BJ (cell line): ENCODE measurements around the gene SELE. TPM values are rescaled to one million over a fixed set of nuclear protein-coding genes. Genes with fewer than 3 reads are reported as not detected.

Experiments used
- CTCF ChIA-PET: fragments of 350-600 bp; formaldehyde crosslinking; extraction: SDS; loops from one replicate; lab custom pipeline; 2021; ENCODE audit warnings: antibody characterized with exemption, inconsistent platforms; lab: Yijun Ruan, JAX
- POLR2A ChIA-PET: fragments of 300-600 bp; sonication (Branson Sonifier 250); formaldehyde crosslinking; extraction: SDS; loops from one replicate; lab custom pipeline; 2021; ENCODE audit warnings: antibody characterized with exemption; lab: Charles Lee
- DNase-seq: peaks from one replicate; pipeline ENCODE4 v3.0.0-alpha.2; 2011; ENCODE audit warnings: low read depth
- H3K27me3 ChIP-seq: 2 replicates; pipeline ENCODE4 v1.6.0; 2011; ENCODE audit warnings: low read length; ENCODE audit not compliant: control insufficient read depth, insufficient read depth
- H3K36me3 ChIP-seq: 2 replicates; pipeline ENCODE4 v1.5.1; 2011; ENCODE audit warnings: low read length; ENCODE audit not compliant: control insufficient read depth, insufficient read depth
- H3K4me3 ChIP-seq: 2 replicates; pipeline ENCODE4 v1.5.1; 2011; ENCODE audit warnings: low read depth, mild to moderate bottlenecking, control low read depth, low read length
- CTCF ChIP-seq: IDR thresholded peaks from 2 replicates; pipeline ENCODE4 v1.5.1; 2011; ENCODE audit warnings: low read depth, mild to moderate bottlenecking, control low read depth, inconsistent platforms, low read length, moderate library complexity; ENCODE audit not compliant: insufficient read depth
- polyA plus RNA-seq: library from polyadenylated mRNA; depleted of rRNA; stranded (reverse); fragments of >200 nt; gene quantifications from 2 replicates; pipeline ENCODE4 v1.2.3, GENCODE V29; 2011

SELE gene
- polyA plus RNA-seq, 1 experiment, result not detected

GRCh38 chr1:169701261-169702005 is 32.4 kb downstream of the SELE start:
- CTCF ChIA-PET, result interaction anchor here (0.5 to 1.4 kb wide), 3 partner anchors 11 to 21 kb away, joined by 3 to 6 read pairs (median 4); no protein-coding TSS in a partner anchor
- DNase-seq, result no peak
- POLR2A ChIA-PET, result no interaction called here
- H3K27me3 ChIP-seq, result no peaks in the 10 kb centered on the region
- TF ChIP-seq CTCF, result no peak
- H3K36me3 ChIP-seq, result no peaks in the 10 kb centered on the region
- H3K4me3 ChIP-seq, result no peak overlapping the region

- no peak overlapping the region for H3K4me3 ChIP-seq
- ChIA-PET POLR2A (no interaction called here), CTCF (interaction anchor here (1.1 kb wide), 1 partner anchor 12 kb away, joined by 4 read pairs; no protein-coding TSS in a partner anchor)
- no peaks in the 10 kb centered on the region; the same call in 1 of the 2 replicates for H3K27me3 ChIP-seq
- H3K36me3 ChIP-seq, result no peaks in the 10 kb centered on the region
- no peak for DNase-seq
- TF ChIP-seq CTCF, result no peak
These were observed 34.2 kb downstream of the SELE start for GRCh38 chr1:169699707-169700106.

GRCh38 chr1:169698976-169699375 is 34.9 kb downstream of the SELE start:
- POLR2A ChIA-PET, result no interaction called here
- no peak overlapping the region for H3K4me3 ChIP-seq
- CTCF ChIA-PET, result interaction anchor here (1.1 kb wide), 1 partner anchor 13 kb away, joined by 4 read pairs; no protein-coding TSS in a partner anchor
- DNase-seq, result no peak
- no peak for TF ChIP-seq CTCF
- H3K27me3 ChIP-seq, result no peaks in the 10 kb centered on the region; the same call in 1 of the 2 replicates
- no peaks in the 10 kb centered on the region for H3K36me3 ChIP-seq

- CTCF ChIA-PET, result no interaction called here
- POLR2A ChIA-PET, result no interaction called here
- Histone ChIP-seq H3K36me3 (no peaks in the 10 kb centered on the region), H3K27me3 (no peaks in the 10 kb centered on the region; the same call in 1 of the 2 replicates), H3K4me3 (no peak overlapping the region)
- TF ChIP-seq CTCF, result no peak
- DNase-seq, result no peak
These were observed 36.1 kb downstream of the SELE start for GRCh38 chr1:169697755-169698154.

- CTCF ChIA-PET, result no interaction called here
- no peaks in the 10 kb centered on the region; the same call in 1 of the 2 replicates for H3K27me3 ChIP-seq
- POLR2A ChIA-PET, result no interaction called here
- H3K36me3 ChIP-seq, result no peaks in the 10 kb centered on the region
- DNase-seq, result no peak
- H3K4me3 ChIP-seq, result no peak overlapping the region
- TF ChIP-seq CTCF, result no peak
These were observed 37.4 kb downstream of the SELE start for GRCh38 chr1:169696273-169697100.
